ENCODE data around the gene LARP7.
"Not testable (repeated sequence)": the region's sequence is repeated elsewhere in the genome, so short reads cannot be mapped to it uniquely, and the experiment has no call there.

Gene LARP7

GRCh38 chr4:112651641-112652040, 14.7 kb downstream of the LARP7 start:
- no peak for DNase-seq

DNA sequence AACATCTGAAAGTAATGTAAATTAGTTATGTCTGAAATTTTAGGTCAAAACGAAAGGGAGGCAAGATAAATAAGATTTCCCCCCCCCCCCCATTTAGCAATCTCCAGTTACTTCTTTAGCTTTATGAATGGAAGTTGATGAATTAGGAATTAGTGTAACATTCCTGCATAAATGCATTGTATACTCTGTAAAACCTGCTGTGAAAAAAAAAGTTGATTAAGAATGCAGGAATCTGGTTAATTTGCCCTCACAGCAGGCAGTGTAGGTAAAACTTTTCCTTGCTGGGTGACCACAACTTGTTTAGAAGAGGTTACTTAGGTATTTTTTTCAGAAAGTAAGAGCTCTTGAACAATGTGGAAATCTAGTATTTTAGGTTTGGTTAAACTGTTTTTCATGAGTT, 15.3 kb downstream of the LARP7 start:
- DNase-seq: no peak

DNA sequence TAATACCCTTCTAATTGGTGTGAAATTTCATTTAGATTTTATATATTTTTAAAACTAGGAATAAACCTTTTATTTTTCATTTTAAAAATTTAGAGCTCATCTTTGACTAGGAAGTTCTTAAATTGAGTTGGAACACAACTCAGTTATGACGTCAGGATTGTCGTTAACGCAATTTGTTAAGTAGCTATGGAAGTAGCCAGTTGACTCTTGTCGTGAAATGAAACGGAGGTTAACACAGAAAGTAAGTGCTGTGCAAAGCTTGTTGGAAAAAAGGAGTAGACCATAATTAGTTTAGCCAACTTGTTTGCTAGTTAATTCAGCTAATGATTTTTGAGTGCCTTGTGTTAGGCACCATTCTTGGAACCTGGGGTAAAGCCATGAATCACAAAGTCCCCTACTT, 18.3 kb downstream of the LARP7 start:
- no peak for DNase-seq

DNA sequence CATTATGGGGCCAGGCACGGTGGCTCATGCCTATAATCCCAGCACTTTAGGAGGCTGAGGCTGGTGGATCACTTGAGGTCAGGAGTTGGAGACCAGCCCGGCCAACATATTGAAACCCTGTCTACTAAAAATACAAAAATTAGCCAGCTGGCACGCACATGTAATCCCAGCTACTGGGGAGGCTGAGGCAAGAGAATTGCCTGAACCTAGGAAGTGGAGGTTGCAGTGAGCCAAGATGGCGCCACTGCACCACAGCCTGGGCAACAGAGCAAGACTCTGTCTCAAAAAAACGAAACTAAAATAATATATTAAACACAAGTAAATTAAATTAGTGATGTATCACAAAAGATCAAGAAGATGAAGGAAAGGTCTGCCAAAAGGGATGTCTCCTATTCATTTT, 19.2 kb downstream of the LARP7 start:
- DNase-seq: not testable (repeated sequence)

- no peak for DNase-seq
Measured at GRCh38 chr4:112664611-112665010, 27.7 kb downstream of the LARP7 start.

DNA sequence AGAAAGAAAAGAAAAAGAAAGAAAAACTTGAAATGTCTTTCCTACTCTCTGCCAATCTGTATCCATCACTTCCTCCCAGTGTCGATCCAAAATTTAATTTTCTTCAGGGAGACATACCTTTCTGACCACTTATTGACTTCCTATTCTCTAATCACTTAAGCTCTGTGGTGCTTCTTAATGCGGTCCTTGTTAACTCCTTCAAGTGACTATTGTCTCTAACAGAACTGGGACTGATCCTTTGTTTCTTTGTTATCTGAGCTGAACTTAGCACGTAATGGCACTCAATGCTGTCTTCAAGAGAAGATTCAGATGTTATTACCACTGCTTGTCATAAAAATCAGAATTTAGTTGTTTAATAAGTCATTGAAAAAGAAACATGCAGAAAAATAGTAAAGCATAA, 31.2 kb downstream of the LARP7 start:
- no peak for DNase-seq

- no peak for DNase-seq
Measured at GRCh38 chr4:112673076-112673475, 36.1 kb downstream of the LARP7 start.

GRCh38 chr4:112673686-112674085, 36.7 kb downstream of the LARP7 start:
- no peak for DNase-seq

DNA sequence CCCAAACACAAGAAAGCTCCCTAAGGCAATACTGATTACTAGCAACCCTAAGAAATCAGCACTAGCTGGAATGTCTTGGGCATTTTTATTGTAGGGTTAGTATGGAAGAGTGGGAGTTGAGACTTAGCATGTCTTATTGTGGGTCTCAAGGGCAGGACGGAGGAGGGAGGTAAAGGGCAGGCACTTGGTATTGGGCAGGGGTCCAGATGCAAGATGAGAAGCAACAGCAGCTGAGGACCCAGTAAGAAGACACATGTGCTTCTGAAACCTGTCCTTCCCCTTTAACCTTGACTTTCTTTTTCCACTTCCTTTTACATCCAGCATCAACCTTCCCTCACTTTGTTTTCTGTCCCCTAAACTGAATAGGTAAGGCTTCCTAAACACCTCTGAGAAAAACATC, 37.4 kb downstream of the LARP7 start:
- no peak for DNase-seq

DNA sequence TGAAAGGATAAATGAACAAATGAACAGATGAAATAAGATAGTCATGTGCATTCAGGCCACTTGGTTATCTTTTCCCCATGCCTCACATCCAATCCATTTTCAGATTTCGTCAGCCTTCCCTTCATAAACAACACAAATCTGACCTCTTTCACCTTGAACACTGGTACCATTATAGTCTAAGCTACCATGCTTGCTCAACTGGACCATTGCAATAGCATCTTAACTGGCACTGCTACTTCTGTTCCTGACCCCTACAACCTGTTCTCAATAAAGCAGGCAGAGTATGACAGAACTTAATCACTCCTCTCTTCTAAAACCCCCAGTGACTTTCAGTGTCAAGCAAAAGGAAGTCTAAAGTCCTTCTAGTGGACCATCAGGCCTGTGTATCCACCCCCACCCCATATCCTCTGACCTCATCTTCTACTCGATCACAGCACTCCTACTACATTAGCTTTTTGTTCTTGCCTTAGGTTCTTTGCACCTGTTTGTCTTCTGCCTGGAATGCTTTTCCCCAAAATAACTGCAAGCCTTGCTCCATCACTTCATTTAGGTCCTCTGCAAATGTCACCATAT, 40.7 kb downstream of the LARP7 start:
- DNase-seq: no peak

DNA sequence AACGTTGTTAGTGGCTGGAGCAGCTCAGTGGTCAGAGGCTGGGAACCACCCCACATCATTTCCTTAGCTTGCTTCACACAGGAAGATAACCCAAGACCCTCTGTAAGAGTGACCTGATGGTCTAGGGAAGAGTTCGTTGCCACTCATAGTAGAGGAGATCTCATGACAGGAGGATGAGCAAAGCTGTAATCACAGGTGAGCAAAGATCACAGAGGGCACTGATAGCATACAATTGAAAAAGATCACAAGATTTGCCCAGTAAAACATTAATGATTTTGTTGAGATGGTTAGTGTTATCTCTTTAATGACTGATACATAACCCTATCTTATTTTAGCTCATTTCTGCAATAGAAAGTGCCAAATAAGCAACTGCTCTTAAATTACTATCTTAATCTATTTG, 44.1 kb downstream of the LARP7 start:
- no peak for DNase-seq

GRCh38 chr4:112693507-112693906, 56.6 kb downstream of the LARP7 start:
- DNase-seq: no peak

GRCh38 chr4:112700679-112701078, 63.7 kb downstream of the LARP7 start:
- no peak for DNase-seq

DNA sequence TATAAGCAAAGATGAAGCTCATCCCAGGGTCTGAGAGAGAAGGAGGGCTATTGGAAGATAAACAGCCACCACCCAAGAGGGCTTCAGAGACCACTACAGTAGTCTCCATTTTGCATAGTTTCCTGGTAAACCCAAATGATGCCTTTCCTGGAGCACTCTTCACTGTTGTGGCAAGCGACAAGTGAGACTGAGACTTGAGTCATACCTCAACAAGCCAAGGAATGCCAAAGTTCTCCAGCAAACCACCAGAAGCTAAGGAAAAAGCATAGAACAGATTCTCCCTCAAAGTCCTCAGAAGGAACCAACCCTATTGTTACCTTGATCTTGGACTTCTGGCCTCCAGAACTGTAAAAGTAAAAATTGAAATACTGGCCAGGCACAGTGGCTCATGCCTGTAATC, 65.9 kb downstream of the LARP7 start:
- DNase-seq: no peak

- no peak for DNase-seq
Measured at GRCh38 chr4:112704322-112704721, 67.4 kb downstream of the LARP7 start.

GRCh38 chr4:112704991-112705845, 68.3 kb downstream of the LARP7 start:
- no peak for DNase-seq

- not testable (repeated sequence) for DNase-seq
Measured at GRCh38 chr4:112705891-112706839, 69.2 kb downstream of the LARP7 start.

DNA sequence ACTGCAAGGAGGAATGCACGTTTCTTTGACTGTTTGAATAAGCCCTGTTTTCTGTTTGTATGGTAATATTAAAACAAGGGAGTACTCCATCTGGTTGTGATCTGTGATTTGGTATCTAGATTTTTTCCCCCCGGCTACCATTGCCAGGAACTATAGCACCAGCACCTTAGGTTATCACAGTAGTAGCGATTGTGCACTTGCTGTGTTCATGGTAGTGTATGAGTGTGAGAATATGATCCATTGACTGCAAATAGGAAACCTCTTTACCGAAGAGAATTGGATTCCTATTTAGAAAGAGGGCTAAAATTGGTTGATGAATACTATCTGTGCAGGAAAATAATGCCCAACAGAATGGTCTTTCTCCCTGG, 69.9 kb downstream of the LARP7 start:
- no peak for DNase-seq

All from NK-92 treated with Interleukin-12 subunit alpha and Interleukin-12 subunit beta, amount 100 ng/mL, for 24 hours (cell line).